Neural crest cell (in vitro differentiated cells): Measurements from ENCODE around the gene FBXL7. TPM values are rescaled to one million over a fixed set of nuclear protein-coding genes. Genes with fewer than 3 reads are reported as not detected.

Source experiments
- DNase-seq: peaks from one replicate; pipeline ENCODE4 v3.0.0; 2021; ENCODE audit warnings: low read depth, mixed read lengths, low spot score
- H3K27ac Mint-ChIP-seq: one replicate; pipeline ENCODE4 v1.8.0; 2021; ENCODE audit warnings: mild to moderate bottlenecking, mixed read lengths; ENCODE audit not compliant: unreplicated experiment
- H3K27me3 Mint-ChIP-seq: 2 replicates; pipeline ENCODE4 v1.8.0; 2021; ENCODE audit warnings: low read depth, mild to moderate bottlenecking, mixed read lengths
- H3K36me3 Mint-ChIP-seq: 2 replicates; pipeline ENCODE4 v1.8.0; 2021; ENCODE audit warnings: low read depth, mild to moderate bottlenecking, mixed read lengths
- H3K4me1 Mint-ChIP-seq: 2 replicates; pipeline ENCODE4 v1.8.0; 2021; ENCODE audit warnings: mixed read lengths
- H3K4me3 Mint-ChIP-seq: one replicate; pipeline ENCODE4 v1.8.0; 2021; ENCODE audit warnings: mild to moderate bottlenecking, mixed read lengths
- H3K9me3 Mint-ChIP-seq: 2 replicates; pipeline ENCODE4 v1.8.0; 2021; ENCODE audit warnings: mixed read lengths
- total RNA-seq: library from RNA; stranded (reverse); gene quantifications from 2 replicates; pipeline ENCODE4 v1.2.1, GENCODE V29; 2021
- TF ChIP-seq, protein P1 (sequence below): fragments of 200-600 bp; sonication (generic); conservative IDR thresholded peaks from 2 replicates; pipeline ENCODE4 v1.5.0; 2021; ENCODE audit warnings: antibody characterized with exemption, mild to moderate bottlenecking

Gene FBXL7
- total RNA-seq, 1 donor from 2014 or later: 20.8 TPM

DNA sequence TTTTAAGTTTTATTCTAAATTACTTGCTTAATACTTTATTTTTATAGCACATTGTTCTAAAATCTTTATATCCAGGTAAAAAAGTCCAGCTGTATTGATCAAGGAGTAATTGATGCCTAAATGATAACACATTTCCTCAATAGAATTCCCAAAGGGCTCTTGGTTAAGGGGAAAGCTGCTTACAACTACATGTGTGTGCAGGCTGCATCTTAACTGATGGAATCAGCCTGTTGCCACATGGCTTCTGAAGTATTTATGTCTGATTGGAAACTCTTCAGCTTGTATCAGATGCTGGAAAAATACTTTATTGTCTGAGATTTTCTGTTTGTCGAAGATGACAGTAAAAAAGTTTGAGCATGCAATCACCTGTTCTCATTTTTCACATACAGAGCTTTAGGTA lies 182.6 kb downstream of the FBXL7 start:
- Mint-ChIP-seq H3K4me1 (peaks cover 11% of the 10 kb centered on the region), H3K9me3 (no peaks in the 10 kb centered on the region), H3K27ac (no peak overlapping the region), H3K4me3 (no peak overlapping the region), H3K27me3 (no peaks in the 10 kb centered on the region), H3K36me3 (no peaks in the 10 kb centered on the region)
- no peak for DNase-seq
- TF ChIP-seq, protein P1, sequence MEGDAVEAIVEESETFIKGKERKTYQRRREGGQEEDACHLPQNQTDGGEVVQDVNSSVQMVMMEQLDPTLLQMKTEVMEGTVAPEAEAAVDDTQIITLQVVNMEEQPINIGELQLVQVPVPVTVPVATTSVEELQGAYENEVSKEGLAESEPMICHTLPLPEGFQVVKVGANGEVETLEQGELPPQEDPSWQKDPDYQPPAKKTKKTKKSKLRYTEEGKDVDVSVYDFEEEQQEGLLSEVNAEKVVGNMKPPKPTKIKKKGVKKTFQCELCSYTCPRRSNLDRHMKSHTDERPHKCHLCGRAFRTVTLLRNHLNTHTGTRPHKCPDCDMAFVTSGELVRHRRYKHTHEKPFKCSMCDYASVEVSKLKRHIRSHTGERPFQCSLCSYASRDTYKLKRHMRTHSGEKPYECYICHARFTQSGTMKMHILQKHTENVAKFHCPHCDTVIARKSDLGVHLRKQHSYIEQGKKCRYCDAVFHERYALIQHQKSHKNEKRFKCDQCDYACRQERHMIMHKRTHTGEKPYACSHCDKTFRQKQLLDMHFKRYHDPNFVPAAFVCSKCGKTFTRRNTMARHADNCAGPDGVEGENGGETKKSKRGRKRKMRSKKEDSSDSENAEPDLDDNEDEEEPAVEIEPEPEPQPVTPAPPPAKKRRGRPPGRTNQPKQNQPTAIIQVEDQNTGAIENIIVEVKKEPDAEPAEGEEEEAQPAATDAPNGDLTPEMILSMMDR: no peak

DNA sequence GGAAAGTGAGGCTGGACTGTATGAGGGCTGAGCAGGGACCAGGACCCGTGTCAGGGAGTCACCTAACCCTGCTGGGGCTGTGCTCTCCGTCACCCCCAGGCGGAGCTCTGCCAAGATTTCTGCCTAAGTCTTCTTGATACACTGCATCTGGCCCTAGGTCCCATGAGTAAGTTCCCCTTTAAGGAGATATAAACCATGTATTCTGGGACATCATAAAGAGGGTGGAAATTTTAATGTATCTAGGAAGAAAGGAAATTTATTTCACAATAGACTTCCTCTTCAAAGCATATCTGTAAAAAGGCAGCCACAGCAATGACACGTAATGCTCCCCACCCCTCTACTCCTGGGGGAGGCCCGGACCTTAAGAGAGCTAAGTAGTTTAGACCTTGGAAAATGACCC lies 183.4 kb downstream of the FBXL7 start:
- Mint-ChIP-seq H3K36me3 (no peaks in the 10 kb centered on the region), H3K27me3 (no peaks in the 10 kb centered on the region), H3K4me3 (no peak overlapping the region), H3K27ac (no peak overlapping the region), H3K9me3 (no peaks in the 10 kb centered on the region), H3K4me1 (peaks cover 12% of the 10 kb centered on the region)
- DNase-seq: no peak
- TF ChIP-seq, protein P1: peak; percentile 43

DNA sequence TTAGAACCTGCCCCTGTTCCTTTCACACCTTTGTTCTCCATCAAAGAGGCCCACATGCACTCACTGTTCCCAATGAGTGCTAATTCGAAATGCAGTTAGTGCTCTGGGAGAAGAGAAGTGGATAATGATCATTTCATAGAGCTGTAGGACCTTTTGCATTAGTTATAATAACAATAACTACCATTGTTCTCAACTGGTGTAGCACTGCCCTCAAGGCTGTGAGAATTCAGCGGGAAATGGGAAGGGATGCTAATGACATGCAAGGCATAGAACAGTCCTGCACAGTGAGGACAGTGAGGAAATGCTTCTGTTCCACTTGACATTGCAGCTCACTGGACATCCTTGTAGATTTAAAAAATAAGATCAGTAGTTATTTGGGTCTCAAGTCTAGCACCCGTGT lies 187.4 kb downstream of the FBXL7 start:
- TF ChIP-seq, protein P1: no peak
- Mint-ChIP-seq H3K4me1 (peaks cover 12% of the 10 kb centered on the region), H3K4me3 (no peak overlapping the region), H3K36me3 (no peaks in the 10 kb centered on the region), H3K27ac (no peak overlapping the region), H3K9me3 (no peaks in the 10 kb centered on the region), H3K27me3 (no peaks in the 10 kb centered on the region)
- no peak for DNase-seq

- TF ChIP-seq, protein P1: no peak
- no peak for DNase-seq
- Mint-ChIP-seq H3K4me1 (peaks cover 20% of the 10 kb centered on the region), H3K9me3 (no peaks in the 10 kb centered on the region), H3K4me3 (no peak overlapping the region), H3K27me3 (no peaks in the 10 kb centered on the region), H3K27ac (no peak overlapping the region), H3K36me3 (no peaks in the 10 kb centered on the region)
Measured at GRCh38 chr5:15689836-15690235, 189.9 kb downstream of the FBXL7 start.

- H3K4me3 Mint-ChIP-seq: no peak overlapping the region
- H3K27me3 Mint-ChIP-seq: no peaks in the 10 kb centered on the region
- no peaks in the 10 kb centered on the region for H3K36me3 Mint-ChIP-seq
- no peaks in the 10 kb centered on the region for H3K9me3 Mint-ChIP-seq
- H3K4me1 Mint-ChIP-seq: peaks cover 26% of the 10 kb centered on the region
- no peak for DNase-seq
- H3K27ac Mint-ChIP-seq: no peak overlapping the region
- TF ChIP-seq, protein P1: no peak
Measured at GRCh38 chr5:15690611-15691010, 190.6 kb downstream of the FBXL7 start.

- no peak overlapping the region for H3K27ac Mint-ChIP-seq
- H3K4me1 Mint-ChIP-seq: peaks cover 26% of the 10 kb centered on the region
- H3K27me3 Mint-ChIP-seq: no peaks in the 10 kb centered on the region
- DNase-seq: no peak
- no peak overlapping the region for H3K4me3 Mint-ChIP-seq
- TF ChIP-seq, protein P1: no peak
- H3K9me3 Mint-ChIP-seq: no peaks in the 10 kb centered on the region
- no peaks in the 10 kb centered on the region for H3K36me3 Mint-ChIP-seq
Measured at GRCh38 chr5:15691521-15691920, 191.5 kb downstream of the FBXL7 start.
